ENCODE data around the gene SLC39A11.

Gene SLC39A11

GRCh38 chr17:73050797-73051196 lies 41.7 kb downstream of the SLC39A11 start:
- no peak overlapping the region for H3K27ac ChIP-seq (ENCODE audit: low read depth, low read length)
- peaks cover 0 to 4% (median 3%) of the 10 kb centered on the region in 5 donors for H3K36me3 ChIP-seq (ENCODE audit: control insufficient read depth in 5 of 5, insufficient read depth in 5 of 5, low read length in 5 of 5)
- H3K9me3 ChIP-seq (ENCODE audit: control insufficient read depth in 5 of 5, low read length in 5 of 5): peaks cover 0 to 3% (median 0%) of the 10 kb centered on the region in 5 donors
- H3K9ac ChIP-seq (ENCODE audit: low read length in 5 of 5): no peak overlapping the region
- no peak overlapping the region for H3K4me3 ChIP-seq (ENCODE audit: low read depth in 1 of 5, low read length in 5 of 5)
- no peaks in the 10 kb centered on the region for H3K27me3 ChIP-seq (ENCODE audit: control insufficient read depth in 5 of 5, insufficient read depth in 4 of 5, low read length in 5 of 5)
- H3K4me1 ChIP-seq (ENCODE audit: control insufficient read depth in 5 of 5, insufficient read depth in 5 of 5, low read length in 5 of 5): no peaks in the 10 kb centered on the region

GRCh38 chr17:73048170-73048569 lies 44.3 kb downstream of the SLC39A11 start:
- no peak overlapping the region for H3K4me3 ChIP-seq (ENCODE audit: low read depth in 1 of 5, low read length in 5 of 5)
- no peak overlapping the region for H3K27ac ChIP-seq (ENCODE audit: low read depth, low read length)
- H3K4me1 ChIP-seq (ENCODE audit: control insufficient read depth in 5 of 5, insufficient read depth in 5 of 5, low read length in 5 of 5): peaks cover 4 to 12% (median 11%) of the 10 kb centered on the region in 5 donors
- H3K9ac ChIP-seq (ENCODE audit: low read length in 5 of 5): no peak overlapping the region
- H3K27me3 ChIP-seq (ENCODE audit: control insufficient read depth in 5 of 5, insufficient read depth in 4 of 5, low read length in 5 of 5): no peaks in the 10 kb centered on the region
- H3K36me3 ChIP-seq (ENCODE audit: control insufficient read depth in 5 of 5, insufficient read depth in 5 of 5, low read length in 5 of 5): peaks cover 0 to 4% (median under 1%) of the 10 kb centered on the region in 5 donors
- H3K9me3 ChIP-seq (ENCODE audit: control insufficient read depth in 5 of 5, low read length in 5 of 5): peaks cover 0 to 3% (median 0%) of the 10 kb centered on the region in 5 donors

GRCh38 chr17:73045724-73046123 lies 46.8 kb downstream of the SLC39A11 start:
- Histone ChIP-seq H3K36me3 (ENCODE audit: control insufficient read depth in 5 of 5, insufficient read depth in 5 of 5, low read length in 5 of 5) (peaks cover 0 to 4% (median 0%) of the 10 kb centered on the region in 5 donors), H3K27me3 (ENCODE audit: control insufficient read depth in 5 of 5, insufficient read depth in 4 of 5, low read length in 5 of 5) (no peaks in the 10 kb centered on the region), H3K9me3 (ENCODE audit: control insufficient read depth in 5 of 5, low read length in 5 of 5) (peaks cover 0 to 2% (median 0%) of the 10 kb centered on the region in 5 donors), H3K9ac (ENCODE audit: low read length in 5 of 5) (no peak overlapping the region), H3K27ac (ENCODE audit: low read depth, low read length) (no peak overlapping the region), H3K4me1 (ENCODE audit: control insufficient read depth in 5 of 5, insufficient read depth in 5 of 5, low read length in 5 of 5) (peaks cover 5 to 19% (median 18%) of the 10 kb centered on the region in 5 donors), H3K4me3 (ENCODE audit: low read depth in 1 of 5, low read length in 5 of 5) (no peak overlapping the region)

GRCh38 chr17:73043686-73044581 lies 48.6 kb downstream of the SLC39A11 start:
- peak overlapping the region in 3 of 5 donors; percentile 13 to 35 (median 31) for H3K4me3 ChIP-seq (ENCODE audit: low read depth in 1 of 5, low read length in 5 of 5)
- H3K27ac ChIP-seq (ENCODE audit: low read depth, low read length): peak overlapping the region; percentile 70
- peak overlapping the region in 1 of 5 donors; percentile 2 for H3K9ac ChIP-seq (ENCODE audit: low read length in 5 of 5)

GRCh38 chr17:73042809-73043685 lies 49.4 kb downstream of the SLC39A11 start:
- H3K4me1 ChIP-seq (ENCODE audit: control insufficient read depth in 5 of 5, insufficient read depth in 5 of 5, low read length in 5 of 5): peaks cover 5 to 19% (median 18%) of the 10 kb centered on the region in 5 donors
- H3K9ac ChIP-seq (ENCODE audit: low read length in 5 of 5): peak overlapping the region in 2 of 5 donors; percentile 2 to 56
- H3K27me3 ChIP-seq (ENCODE audit: control insufficient read depth in 5 of 5, insufficient read depth in 4 of 5, low read length in 5 of 5): no peaks in the 10 kb centered on the region
- no peaks in the 10 kb centered on the region for H3K36me3 ChIP-seq (ENCODE audit: control insufficient read depth in 5 of 5, insufficient read depth in 5 of 5, low read length in 5 of 5)
- peak overlapping the region in 3 of 5 donors; percentile 13 to 35 (median 31) for H3K4me3 ChIP-seq (ENCODE audit: low read depth in 1 of 5, low read length in 5 of 5)
- H3K27ac ChIP-seq (ENCODE audit: low read depth, low read length): peak overlapping the region; percentile 70
- H3K9me3 ChIP-seq (ENCODE audit: control insufficient read depth in 5 of 5, low read length in 5 of 5): no peaks in the 10 kb centered on the region

More at GRCh38 chr17:73043686-73044581, 48.6 kb downstream of the SLC39A11 start:
- H3K27me3 ChIP-seq (ENCODE audit: control insufficient read depth in 5 of 5, insufficient read depth in 4 of 5, low read length in 5 of 5): no peaks in the 10 kb centered on the region
- peaks cover 0 to 1% (median 0%) of the 10 kb centered on the region in 5 donors for H3K36me3 ChIP-seq (ENCODE audit: control insufficient read depth in 5 of 5, insufficient read depth in 5 of 5, low read length in 5 of 5)
- H3K9me3 ChIP-seq (ENCODE audit: control insufficient read depth in 5 of 5, low read length in 5 of 5): no peaks in the 10 kb centered on the region
- peaks cover 5 to 19% (median 18%) of the 10 kb centered on the region in 5 donors for H3K4me1 ChIP-seq (ENCODE audit: control insufficient read depth in 5 of 5, insufficient read depth in 5 of 5, low read length in 5 of 5)

- Histone ChIP-seq H3K4me1 (ENCODE audit: control insufficient read depth in 5 of 5, insufficient read depth in 5 of 5, low read length in 5 of 5) (peaks cover 5 to 19% (median 18%) of the 10 kb centered on the region in 5 donors), H3K9me3 (ENCODE audit: control insufficient read depth in 5 of 5, low read length in 5 of 5) (no peaks in the 10 kb centered on the region), H3K9ac (ENCODE audit: low read length in 5 of 5) (no peak overlapping the region), H3K4me3 (ENCODE audit: low read depth in 1 of 5, low read length in 5 of 5) (no peak overlapping the region), H3K27ac (ENCODE audit: low read depth, low read length) (no peak overlapping the region), H3K36me3 (ENCODE audit: control insufficient read depth in 5 of 5, insufficient read depth in 5 of 5, low read length in 5 of 5) (peaks cover 0 to 4% (median 0%) of the 10 kb centered on the region in 5 donors), H3K27me3 (ENCODE audit: control insufficient read depth in 5 of 5, insufficient read depth in 4 of 5, low read length in 5 of 5) (no peaks in the 10 kb centered on the region)
These were observed 50.3 kb downstream of the SLC39A11 start for GRCh38 chr17:73042225-73042624.

GRCh38 chr17:73039282-73039681 lies 53.2 kb downstream of the SLC39A11 start:
- Histone ChIP-seq H3K4me3 (ENCODE audit: low read depth in 1 of 5, low read length in 5 of 5) (no peak overlapping the region), H3K36me3 (ENCODE audit: control insufficient read depth in 5 of 5, insufficient read depth in 5 of 5, low read length in 5 of 5) (peaks cover 0 to 4% (median 0%) of the 10 kb centered on the region in 5 donors), H3K27me3 (ENCODE audit: control insufficient read depth in 5 of 5, insufficient read depth in 4 of 5, low read length in 5 of 5) (no peaks in the 10 kb centered on the region), H3K27ac (ENCODE audit: low read depth, low read length) (no peak overlapping the region), H3K9me3 (ENCODE audit: control insufficient read depth in 5 of 5, low read length in 5 of 5) (no peaks in the 10 kb centered on the region), H3K9ac (ENCODE audit: low read length in 5 of 5) (no peak overlapping the region), H3K4me1 (ENCODE audit: control insufficient read depth in 5 of 5, insufficient read depth in 5 of 5, low read length in 5 of 5) (peaks cover 5 to 19% (median 17%) of the 10 kb centered on the region in 5 donors)

GRCh38 chr17:73031472-73031871 lies 61.0 kb downstream of the SLC39A11 start:
- peaks cover 0 to 9% (median 3%) of the 10 kb centered on the region in 5 donors for H3K36me3 ChIP-seq (ENCODE audit: control insufficient read depth in 5 of 5, insufficient read depth in 5 of 5, low read length in 5 of 5)
- no peaks in the 10 kb centered on the region for H3K27me3 ChIP-seq (ENCODE audit: control insufficient read depth in 5 of 5, insufficient read depth in 4 of 5, low read length in 5 of 5)
- no peaks in the 10 kb centered on the region for H3K9me3 ChIP-seq (ENCODE audit: control insufficient read depth in 5 of 5, low read length in 5 of 5)
- H3K27ac ChIP-seq (ENCODE audit: low read depth, low read length): no peak overlapping the region
- H3K9ac ChIP-seq (ENCODE audit: low read length in 5 of 5): no peak overlapping the region
- H3K4me3 ChIP-seq (ENCODE audit: low read depth in 1 of 5, low read length in 5 of 5): no peak overlapping the region
- peaks cover 3 to 11% (median 5%) of the 10 kb centered on the region in 5 donors for H3K4me1 ChIP-seq (ENCODE audit: control insufficient read depth in 5 of 5, insufficient read depth in 5 of 5, low read length in 5 of 5)

GRCh38 chr17:73030995-73031394 lies 61.5 kb downstream of the SLC39A11 start:
- no peak overlapping the region for H3K4me3 ChIP-seq (ENCODE audit: low read depth in 1 of 5, low read length in 5 of 5)
- H3K36me3 ChIP-seq (ENCODE audit: control insufficient read depth in 5 of 5, insufficient read depth in 5 of 5, low read length in 5 of 5): peaks cover 0 to 9% (median 3%) of the 10 kb centered on the region in 5 donors
- H3K9me3 ChIP-seq (ENCODE audit: control insufficient read depth in 5 of 5, low read length in 5 of 5): no peaks in the 10 kb centered on the region
- peaks cover 3 to 11% (median 5%) of the 10 kb centered on the region in 5 donors for H3K4me1 ChIP-seq (ENCODE audit: control insufficient read depth in 5 of 5, insufficient read depth in 5 of 5, low read length in 5 of 5)
- H3K9ac ChIP-seq (ENCODE audit: low read length in 5 of 5): no peak overlapping the region
- no peaks in the 10 kb centered on the region for H3K27me3 ChIP-seq (ENCODE audit: control insufficient read depth in 5 of 5, insufficient read depth in 4 of 5, low read length in 5 of 5)
- no peak overlapping the region for H3K27ac ChIP-seq (ENCODE audit: low read depth, low read length)

All from subcutaneous abdominal adipose tissue (tissue), 5 donors.